Measurements from ENCODE around the gene OR1F1.
A peak's percentile ranks its signal among the peaks of the same experiment; 100 is the strongest.
"Not testable (repeated sequence)": the region's sequence is repeated elsewhere in the genome, so short reads cannot be mapped to it uniquely, and the experiment has no call there.

The OR1F1 gene

GRCh38 chr16:3205939-3206338 is 17.9 kb downstream of the OR1F1 start:
- not testable (repeated sequence) for DNase-seq

GRCh38 chr16:3207086-3207953 is 19.3 kb downstream of the OR1F1 start:
- DNase-seq: no peak

- DNase-seq: no peak
These were observed 24.0 kb downstream of the OR1F1 start for GRCh38 chr16:3212006-3212405.

GRCh38 chr16:3212567-3212966 is 24.6 kb downstream of the OR1F1 start:
- DNase-seq: no peak

GRCh38 chr16:3214904-3215600 is 27.0 kb downstream of the OR1F1 start:
- DNase-seq: peak; percentile 31

GRCh38 chr16:3215601-3216262 is 27.7 kb downstream of the OR1F1 start:
- peak; percentile 36 for DNase-seq

GRCh38 chr16:3216263-3216640 is 28.2 kb downstream of the OR1F1 start:
- no peak for DNase-seq

- no peak for DNase-seq
These were observed 32.8 kb downstream of the OR1F1 start for GRCh38 chr16:3220839-3221238.

GRCh38 chr16:3223913-3224515 is 36.0 kb downstream of the OR1F1 start:
- no peak for DNase-seq

- DNase-seq: peak; percentile 46
These were observed 46.5 kb downstream of the OR1F1 start for GRCh38 chr16:3234543-3234856.

GRCh38 chr16:3234857-3235561 is 47.0 kb downstream of the OR1F1 start, which contains the start of gene ZNF200:
Gene ZNF200 (minus strand): TSS chr16:3235158. CDS start chr16:3233755, 1,403 bp downstream.
- DNase-seq: peak; percentile 96

- peak; percentile 46 for DNase-seq
These were observed 48.1 kb downstream of the OR1F1 start for GRCh38 chr16:3235856-3236669.

GRCh38 chr16:3241761-3242160 is 53.8 kb downstream of the OR1F1 start:
- DNase-seq: no peak

GRCh38 chr16:3242709-3243108 is 54.7 kb downstream of the OR1F1 start:
- no peak for DNase-seq

GRCh38 chr16:3243882-3244281 is 55.9 kb downstream of the OR1F1 start:
- DNase-seq: no peak

- no peak for DNase-seq
These were observed 58.0 kb downstream of the OR1F1 start for GRCh38 chr16:3246002-3246401.

GRCh38 chr16:3246876-3247275 is 58.9 kb downstream of the OR1F1 start:
- DNase-seq: no peak

GRCh38 chr16:3248596-3248995 is 60.6 kb downstream of the OR1F1 start:
- no peak for DNase-seq

- no peak for DNase-seq
These were observed 61.0 kb downstream of the OR1F1 start for GRCh38 chr16:3249020-3249419.

GRCh38 chr16:3249451-3249850 is 61.4 kb downstream of the OR1F1 start:
- no peak for DNase-seq

GRCh38 chr16:3252967-3253366 is 65.0 kb downstream of the OR1F1 start:
- no peak for DNase-seq

- no peak for DNase-seq
These were observed 66.3 kb downstream of the OR1F1 start for GRCh38 chr16:3254309-3254708.
